H9 (cell line): ENCODE results near the gene WDR7. TPM values are rescaled to one million over a fixed set of nuclear protein-coding genes. Genes with fewer than 3 reads are reported as not detected.

Source experiments
- DNase-seq: peaks from one replicate; pipeline ENCODE4 v3.0.0-alpha.2; 2017
- H2AFZ ChIP-seq: one replicate; pipeline ENCODE4 v1.6.1; 2013; ENCODE audit warnings: mild to moderate bottlenecking, low read length, control low read depth, moderate library complexity
- H2AK5ac ChIP-seq: 2 replicates; pipeline ENCODE4 v1.6.1; 2013; ENCODE audit warnings: low read length, control low read depth, mixed read lengths; ENCODE audit not compliant: insufficient read length
- H2BK120ac ChIP-seq: one replicate; pipeline ENCODE4 v1.6.1; 2013; ENCODE audit warnings: low read depth, mild to moderate bottlenecking, low read length, control low read depth, inconsistent platforms; ENCODE audit not compliant: poor library complexity, severe bottlenecking
- H2BK12ac ChIP-seq: 2 replicates; pipeline ENCODE4 v1.6.1; 2013; ENCODE audit warnings: low read length, control low read depth, mixed read lengths, low read depth; ENCODE audit not compliant: insufficient read length
- H2BK15ac ChIP-seq: 2 replicates; pipeline ENCODE4 v1.6.1; 2013; ENCODE audit warnings: low read depth, low read length, control low read depth
- H2BK20ac ChIP-seq: one replicate; pipeline ENCODE4 v1.6.1; 2013; ENCODE audit warnings: low read depth, mild to moderate bottlenecking, low read length, control low read depth, inconsistent platforms; ENCODE audit not compliant: poor library complexity, severe bottlenecking
- H2BK5ac ChIP-seq: 2 replicates; pipeline ENCODE4 v1.6.1; 2013; ENCODE audit warnings: low read length, control low read depth, mixed read lengths; ENCODE audit not compliant: insufficient read length
- H3K14ac ChIP-seq: 2 replicates; pipeline ENCODE4 v1.6.1; 2013; ENCODE audit warnings: low read length, control low read depth; ENCODE audit not compliant: insufficient read depth
- H3K18ac ChIP-seq: 2 replicates; pipeline ENCODE4 v1.6.1; 2013; ENCODE audit warnings: low read depth, mild to moderate bottlenecking, mixed read lengths, low read length, control low read depth; ENCODE audit not compliant: insufficient read length
- H3K23ac ChIP-seq: 2 replicates; pipeline ENCODE4 v1.6.1; 2013; ENCODE audit warnings: low read length, control low read depth, mixed read lengths, low read depth; ENCODE audit not compliant: insufficient read length
- H3K23me2 ChIP-seq: 2 replicates; pipeline ENCODE4 v1.6.1; 2013; ENCODE audit warnings: low read depth, mild to moderate bottlenecking, mixed read lengths, low read length, control low read depth; ENCODE audit not compliant: insufficient read length, poor library complexity, severe bottlenecking
- H3K27ac ChIP-seq: 2 replicates; pipeline ENCODE4 v1.5.1; 2013; ENCODE audit warnings: low read length, control low read depth, mixed read lengths, low read depth; ENCODE audit not compliant: insufficient read length
- H3K27me3 ChIP-seq: 2 replicates; pipeline ENCODE4 v1.6.1; 2013; ENCODE audit warnings: low read length, control low read depth, inconsistent platforms; ENCODE audit not compliant: insufficient read depth
- H3K4ac ChIP-seq: 2 replicates; pipeline ENCODE4 v1.6.1; 2013; ENCODE audit warnings: low read depth, mild to moderate bottlenecking, control low read depth, inconsistent platforms, low read length, moderate library complexity
- H3K4me1 ChIP-seq: 2 replicates; pipeline ENCODE4 v1.6.1; 2013; ENCODE audit warnings: low read length, control low read depth, inconsistent platforms; ENCODE audit not compliant: insufficient read depth
- H3K4me2 ChIP-seq: 2 replicates; pipeline ENCODE4 v1.6.1; 2013; ENCODE audit warnings: low read length, control low read depth, mixed read lengths; ENCODE audit not compliant: insufficient read length, insufficient read depth
- H3K56ac ChIP-seq: 2 replicates; pipeline ENCODE4 v1.6.1; 2013; ENCODE audit warnings: low read depth, mild to moderate bottlenecking, mixed read lengths, low read length, control low read depth; ENCODE audit not compliant: insufficient read length
- H3K79me1 ChIP-seq: 2 replicates; pipeline ENCODE4 v1.6.1; 2013; ENCODE audit warnings: low read depth, mild to moderate bottlenecking, moderate library complexity, low read length, control low read depth, inconsistent platforms; ENCODE audit not compliant: insufficient read depth, poor library complexity, severe bottlenecking
- H3K79me2 ChIP-seq: 2 replicates; pipeline ENCODE4 v1.6.1; 2013; ENCODE audit warnings: low read length, control low read depth, inconsistent platforms; ENCODE audit not compliant: insufficient read depth
- H3K9ac ChIP-seq: 2 replicates; pipeline ENCODE4 v1.6.1; 2013; ENCODE audit warnings: low read length, control low read depth, mixed read lengths; ENCODE audit not compliant: insufficient read length; ENCODE audit errors: extremely low read depth
- H3K9me3 ChIP-seq: one replicate; pipeline ENCODE4 v1.6.1; 2013; ENCODE audit warnings: low read depth, low read length, inconsistent platforms; ENCODE audit not compliant: control insufficient read depth
- H3T11ph ChIP-seq: one replicate; pipeline ENCODE4 v1.6.1; 2013; ENCODE audit warnings: mild to moderate bottlenecking, low read length, control low read depth, inconsistent platforms
- H4K20me1 ChIP-seq: one replicate; pipeline ENCODE4 v1.6.1; 2013; ENCODE audit not compliant: control insufficient read depth, insufficient read length, insufficient read depth
- H4K5ac ChIP-seq: 2 replicates; pipeline ENCODE4 v1.6.1; 2013; ENCODE audit warnings: low read depth, mild to moderate bottlenecking, mixed read lengths, low read length, control low read depth; ENCODE audit not compliant: insufficient read length
- H4K8ac ChIP-seq: replicated peaks from 2 replicates; pipeline ENCODE4 v1.6.1; 2013; ENCODE audit warnings: low read length, control low read depth, mixed read lengths, low read depth; ENCODE audit not compliant: insufficient read length
- H4K91ac ChIP-seq: 2 replicates; pipeline ENCODE4 v1.6.1; 2013; ENCODE audit warnings: low read depth, mild to moderate bottlenecking, moderate library complexity, mixed read lengths, low read length, control low read depth; ENCODE audit not compliant: insufficient read length
- H3K27ac Mint-ChIP-seq, 3 experiments: 2 replicates in 2 of 3; 3 replicates in 1 of 3; pipeline ENCODE4 v1.8.0; 2020 to 2021; ENCODE audit warnings: mixed read lengths in 3 of 3, mild to moderate bottlenecking in 1 of 3, moderate library complexity in 1 of 3
- H3K27me3 Mint-ChIP-seq: 2 replicates; pipeline ENCODE4 v1.8.0; 2021; ENCODE audit warnings: low read depth, mild to moderate bottlenecking, moderate library complexity, mixed read lengths
- H3K36me3 Mint-ChIP-seq, 3 experiments: 2 replicates in 2 of 3; 3 replicates in 1 of 3; pipeline ENCODE4 v1.8.0; 2020 to 2021; ENCODE audit warnings: low read depth in 3 of 3, mixed read lengths in 3 of 3; ENCODE audit not compliant: insufficient read depth in 1 of 3
- H3K4me1 Mint-ChIP-seq, 2 experiments: 2 replicates each; pipeline ENCODE4 v1.8.0; 2020; ENCODE audit warnings: mixed read lengths in 2 of 2
- H3K4me3 Mint-ChIP-seq, 2 experiments: 2 replicates in 1 of 2; 3 replicates in 1 of 2; pipeline ENCODE4 v1.8.0; 2020 to 2021; ENCODE audit warnings: mild to moderate bottlenecking in 2 of 2, mixed read lengths in 2 of 2, moderate library complexity in 1 of 2
- H3K9me3 Mint-ChIP-seq, 2 experiments: 2 replicates in 1 of 2; 3 replicates in 1 of 2; pipeline ENCODE4 v1.8.0; 2020; ENCODE audit warnings: mild to moderate bottlenecking in 2 of 2, mixed read lengths in 2 of 2, moderate library complexity in 1 of 2
- WGBS: extraction: QIAGEN DNeasy Blood & Tissue Kit; methylation state at CpG from one replicate; pipeline ENCODE4 v1.1.7; 2013; ENCODE audit warnings: missing lambda C conversion rate, low lambda C conversion rate, mixed read lengths; ENCODE audit not compliant: insufficient read length; ENCODE audit errors: extremely low coverage; 5-methylcytosine and 5-hydroxymethylcytosine counted together
- total RNA-seq: library from RNA; stranded (reverse); gene quantifications from 2 replicates; pipeline ENCODE4 v1.2.1, GENCODE V29; 2021
- TF ChIP-seq, protein P1 (sequence below): fragments of 200-600 bp; sonication (generic); conservative IDR thresholded peaks from 3 replicates; pipeline ENCODE4 v1.8.0; 2021; ENCODE audit warnings: antibody characterized with exemption, mild to moderate bottlenecking

Gene WDR7
- total RNA-seq, 1 experiment from 2014 or later: 14.8 TPM

DNA sequence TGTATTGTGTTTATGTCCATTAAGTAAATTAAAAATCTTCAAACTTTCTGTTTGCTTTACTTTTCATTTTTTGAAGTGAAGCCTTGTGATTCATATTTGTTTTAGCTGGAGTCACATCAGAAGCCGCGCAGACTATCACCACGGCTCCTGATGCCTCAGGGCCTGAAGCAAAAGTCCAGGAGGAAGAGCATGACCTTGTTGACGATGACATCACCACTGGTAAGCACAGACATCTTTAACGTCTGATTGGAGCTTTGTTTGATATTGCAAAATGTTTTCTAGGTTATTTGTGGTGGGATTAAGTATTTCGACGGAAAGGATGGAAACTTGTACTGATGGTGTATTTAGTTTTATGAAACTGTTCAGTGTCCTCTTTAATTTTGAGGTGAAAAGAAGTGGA is 164.8 kb downstream of the WDR7 start:
- Histone ChIP-seq H2BK12ac (no peak overlapping the region), H3K27me3 (no peaks in the 10 kb centered on the region), H3K4ac (no peak overlapping the region), H2BK20ac (no peak overlapping the region), H2AK5ac (no peak overlapping the region), H3K56ac (no peak overlapping the region), H4K91ac (no peak overlapping the region), H2BK120ac (no peak overlapping the region), H3K9ac (no peak overlapping the region), H3K9me3 (no peaks in the 10 kb centered on the region), H3K4me2 (no peak overlapping the region), H4K5ac (no peak overlapping the region), H3K14ac (no peak overlapping the region), H4K20me1 (no peaks in the 10 kb centered on the region), H3T11ph (no peak overlapping the region), H3K4me1 (no peaks in the 10 kb centered on the region; the same call in 1 of the 2 replicates), H3K23ac (no peak overlapping the region), H3K18ac (no peak overlapping the region), H3K79me1 (no peaks in the 10 kb centered on the region), H2AFZ (no peak overlapping the region), H2BK5ac (no peak overlapping the region), H4K8ac (no peak overlapping the region), H3K79me2 (no peaks in the 10 kb centered on the region), H3K23me2 (no peaks in the 10 kb centered on the region), H3K27ac (no peak overlapping the region), H2BK15ac (no peak overlapping the region)
- Mint-ChIP-seq H3K27me3 (no peaks in the 10 kb centered on the region), H3K4me3 (no peak overlapping the region), H3K4me1 (no peaks in the 10 kb centered on the region), H3K9me3 (no peaks in the 10 kb centered on the region), H3K36me3 (no peaks in the 10 kb centered on the region), H3K27ac (no peak overlapping the region)
- TF ChIP-seq, protein P1, sequence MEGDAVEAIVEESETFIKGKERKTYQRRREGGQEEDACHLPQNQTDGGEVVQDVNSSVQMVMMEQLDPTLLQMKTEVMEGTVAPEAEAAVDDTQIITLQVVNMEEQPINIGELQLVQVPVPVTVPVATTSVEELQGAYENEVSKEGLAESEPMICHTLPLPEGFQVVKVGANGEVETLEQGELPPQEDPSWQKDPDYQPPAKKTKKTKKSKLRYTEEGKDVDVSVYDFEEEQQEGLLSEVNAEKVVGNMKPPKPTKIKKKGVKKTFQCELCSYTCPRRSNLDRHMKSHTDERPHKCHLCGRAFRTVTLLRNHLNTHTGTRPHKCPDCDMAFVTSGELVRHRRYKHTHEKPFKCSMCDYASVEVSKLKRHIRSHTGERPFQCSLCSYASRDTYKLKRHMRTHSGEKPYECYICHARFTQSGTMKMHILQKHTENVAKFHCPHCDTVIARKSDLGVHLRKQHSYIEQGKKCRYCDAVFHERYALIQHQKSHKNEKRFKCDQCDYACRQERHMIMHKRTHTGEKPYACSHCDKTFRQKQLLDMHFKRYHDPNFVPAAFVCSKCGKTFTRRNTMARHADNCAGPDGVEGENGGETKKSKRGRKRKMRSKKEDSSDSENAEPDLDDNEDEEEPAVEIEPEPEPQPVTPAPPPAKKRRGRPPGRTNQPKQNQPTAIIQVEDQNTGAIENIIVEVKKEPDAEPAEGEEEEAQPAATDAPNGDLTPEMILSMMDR: no peak
- DNase-seq: no peak
- WGBS: 100% methylated on average over 2 of the region's 7 CpGs
